Body of pancreas (tissue), 4 donors: ENCODE results near the gene MTMR3. TPM values are rescaled to one million over a fixed set of nuclear protein-coding genes. Genes with fewer than 3 reads are reported as not detected.

Source experiments
- ATAC-seq: fragments of 150-250 bp; one replicate; pipeline ENCODE4 v1.9.1; 2016
- DNase-seq, 4 donors: peaks; one replicate each; pipeline ENCODE4 v3.0.0-alpha.2; 2019
- H3K27ac ChIP-seq, 4 donors: fragments of 200-600 bp; sonication (generic); 1 replicate in 3 of 4; 2 replicates in 1 of 4; pipeline versions ENCODE4 v1.5.1 to v1.6.1; 2016 to 2019; ENCODE audit warnings: mild to moderate bottlenecking in 1 of 4, mixed read lengths in 1 of 4, moderate library complexity in 1 of 4
- H3K27me3 ChIP-seq, 2 donors: fragments of 200-600 bp; sonication (generic); one replicate each; pipeline ENCODE4 v1.6.0; 2016; ENCODE audit warnings: mild to moderate bottlenecking in 1 of 2
- H3K36me3 ChIP-seq, 2 donors: fragments of 200-600 bp; sonication (generic); replicated peaks in 1 of 2; 2 replicates each; pipeline ENCODE4 v1.5.1; 2016; ENCODE audit warnings: low read depth in 2 of 2; ENCODE audit not compliant: insufficient read depth in 1 of 2
- H3K4me1 ChIP-seq: fragments of 200-600 bp; sonication (generic); one replicate; pipeline ENCODE4 v1.6.0; 2016
- H3K4me3 ChIP-seq, 2 donors: fragments of 200-600 bp; sonication (generic); 1 replicate in 1 of 2; 2 replicates in 1 of 2; pipeline ENCODE4 v1.5.1; 2016 to 2019
- H3K9me3 ChIP-seq, 3 donors: fragments of 200-600 bp; sonication (generic); 1 replicate in 2 of 3; 2 replicates in 1 of 3; pipeline ENCODE4 v1.5.1; 2016
- CTCF ChIP-seq, 7 experiments: fragments of 450-650 bp in 4 of 7; fragments of 200-600 bp in 3 of 7; sonication (generic) in 3 of 7; IDR thresholded peaks; one replicate each; pipeline ENCODE4 v1.5.1; 2016 to 2019; ENCODE audit warnings: antibody characterized with exemption in 7 of 7
- POLR2A ChIP-seq, 3 donors: fragments of 450-650 bp; IDR thresholded peaks; one replicate each; pipeline ENCODE4 v1.6.1; 2016; ENCODE audit warnings: antibody characterized with exemption in 3 of 3, mild to moderate bottlenecking in 2 of 3
- WGBS, 2 donors: methylation state at CpG; one replicate each; pipeline ENCODE4 v1.1.5; 2017; 5-methylcytosine and 5-hydroxymethylcytosine counted together
- intact Hi-C: fragments of 100-400 bp; cut with DNase I; formaldehyde crosslinking; loops from one replicate; pipeline ENCODE4 v1.15.1; 2023
- total RNA-seq, 2 donors: library from RNA; depleted of rRNA; stranded (reverse); fragments of >200 nt; gene quantifications; one replicate each; pipeline ENCODE4 v1.1.0, GENCODE V29; 2016

Gene MTMR3
- total RNA-seq, 2 donors from 2014 or later: 37.9 to 46.7 TPM

GRCh38 chr22:30007361-30007760, 124.4 kb downstream of the MTMR3 start:
- TF ChIP-seq CTCF (IDR thresholded peaks at IDR 0.05) (no peak), POLR2A (IDR thresholded peaks at IDR 0.05) (no peak)
- DNase-seq (no peak), ATAC-seq (no peak)
- Histone ChIP-seq H3K9me3 (no peaks in the 10 kb centered on the region), H3K4me1 (no peaks in the 10 kb centered on the region), H3K4me3 (no peak overlapping the region), H3K27me3 (no peaks in the 10 kb centered on the region), H3K36me3 (peaks cover 0 to 12% of the 10 kb centered on the region in 2 donors), H3K27ac (no peak overlapping the region)
- intact Hi-C loops: loop anchor here (10.0 kb wide), 2 partner anchors 123 to 313 kb away; partner anchors contain the start of gene MTMR3

- Histone ChIP-seq H3K27ac (peak overlapping the region in 1 of 4 donors; percentile 22), H3K9me3 (no peaks in the 10 kb centered on the region), H3K4me1 (no peaks in the 10 kb centered on the region), H3K27me3 (no peaks in the 10 kb centered on the region), H3K36me3 (peaks cover 0 to 19% of the 10 kb centered on the region in 2 donors), H3K4me3 (no peak overlapping the region)
- DNase-seq: no peak
- WGBS, 2 donors: 75 to 79% methylated on average over 2 of the region's 2 CpGs
- intact Hi-C loops: loop anchor here (10.0 kb wide), 2 partner anchors 124 to 314 kb away; partner anchors contain the start of gene MTMR3
- no peak for TF ChIP-seq POLR2A (IDR thresholded peaks at IDR 0.05)
- TF ChIP-seq CTCF (IDR thresholded peaks at IDR 0.05): no peak
- ATAC-seq: no peak
These were observed 125.4 kb downstream of the MTMR3 start for GRCh38 chr22:30008401-30008800.

- no peaks in the 10 kb centered on the region for H3K4me1 ChIP-seq
- H3K4me3 ChIP-seq: no peak overlapping the region
- H3K27ac ChIP-seq: no peak overlapping the region
- no peak for TF ChIP-seq POLR2A (IDR thresholded peaks at IDR 0.05)
- TF ChIP-seq CTCF (IDR thresholded peaks at IDR 0.05): no peak
- intact Hi-C loops: loop anchor here (10.0 kb wide), 2 partner anchors 125 to 315 kb away; partner anchors contain the start of gene MTMR3
- DNase-seq (no peak), ATAC-seq (no peak)
- H3K36me3 ChIP-seq: peaks cover 0 to 21% of the 10 kb centered on the region in 2 donors
- H3K27me3 ChIP-seq: no peaks in the 10 kb centered on the region
- no peaks in the 10 kb centered on the region for H3K9me3 ChIP-seq
These were observed 126.5 kb downstream of the MTMR3 start for GRCh38 chr22:30009478-30009877.

DNA sequence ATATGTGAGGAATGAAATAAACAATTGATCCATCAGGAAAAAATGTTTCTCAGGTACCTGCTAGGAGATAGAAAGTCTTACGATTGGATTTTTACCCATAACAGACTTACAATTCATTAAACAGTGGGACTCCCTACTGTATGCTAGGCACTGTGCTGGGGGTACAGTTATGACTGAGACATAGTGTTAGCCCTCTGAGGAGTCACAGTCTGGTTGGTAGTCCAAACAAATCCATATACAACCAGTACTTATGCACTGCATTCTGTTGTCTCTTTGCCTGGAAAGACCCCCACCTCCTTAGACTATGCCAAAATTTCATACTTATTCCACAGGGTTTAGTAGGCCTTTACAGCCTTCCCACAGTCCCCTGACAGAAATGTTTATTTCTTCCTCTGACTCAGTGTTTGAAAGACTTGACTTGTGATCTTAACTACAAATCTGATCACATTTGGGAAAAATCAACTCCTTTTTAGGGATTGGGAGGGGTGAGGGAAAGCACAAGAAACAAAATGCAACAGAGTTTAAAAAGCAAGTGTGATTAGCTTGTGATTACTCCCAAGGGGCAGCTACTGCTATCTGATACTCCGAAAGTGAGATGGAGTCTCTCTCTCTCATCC, 127.9 kb downstream of the MTMR3 start:
- Histone ChIP-seq H3K4me1 (no peaks in the 10 kb centered on the region), H3K36me3 (peaks cover 0 to 32% of the 10 kb centered on the region in 2 donors), H3K27me3 (no peaks in the 10 kb centered on the region), H3K27ac (no peak overlapping the region), H3K4me3 (no peak overlapping the region), H3K9me3 (no peaks in the 10 kb centered on the region)
- DNase-seq (no peak), ATAC-seq (no peak)
- intact Hi-C loops: no loop called here
- TF ChIP-seq POLR2A (IDR thresholded peaks at IDR 0.05) (no peak), CTCF (IDR thresholded peaks at IDR 0.05) (no peak)
- WGBS, 2 donors: 13% methylated on average over 2 of the region's 2 CpGs

DNA sequence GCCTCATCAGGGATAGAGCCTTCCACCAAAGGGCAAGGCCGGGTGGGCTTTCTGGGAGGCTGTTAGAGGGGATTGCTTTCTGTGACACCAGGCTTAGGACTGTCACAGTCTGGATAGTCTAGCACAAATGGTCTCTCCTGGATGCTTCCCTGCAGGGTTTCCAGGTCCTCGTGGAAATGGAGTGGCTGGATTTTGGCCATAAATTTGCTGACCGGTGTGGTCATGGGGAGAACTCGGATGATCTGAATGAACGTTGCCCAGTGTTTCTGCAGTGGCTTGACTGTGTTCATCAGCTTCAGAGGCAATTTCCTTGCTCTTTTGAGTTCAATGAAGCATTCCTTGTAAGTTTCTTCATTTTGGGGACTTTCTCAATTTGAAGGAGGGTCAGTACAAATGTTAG, 130.2 kb downstream of the MTMR3 start:
- Histone ChIP-seq H3K4me1 (no peaks in the 10 kb centered on the region), H3K27me3 (no peaks in the 10 kb centered on the region), H3K4me3 (no peak overlapping the region), H3K36me3 (peaks cover 0 to 46% of the 10 kb centered on the region in 2 donors), H3K27ac (no peak overlapping the region), H3K9me3 (no peaks in the 10 kb centered on the region)
- DNase-seq: no peak
- ATAC-seq: no peak
- 87 to 88% methylated on average over 5 of the region's 5 CpGs for WGBS, 2 donors
- intact Hi-C loops: no loop called here
- TF ChIP-seq CTCF (IDR thresholded peaks at IDR 0.05) (no peak), POLR2A (IDR thresholded peaks at IDR 0.05) (no peak)
